ENCODE results near the gene DUOX1. TPM values are rescaled to one million over a fixed set of nuclear protein-coding genes. Genes with fewer than 3 reads are reported as not detected.

Gene DUOX1
- total and polyA plus RNA-seq, 9 of the 15 experiments (the other 6 are each of a cell fraction or from before 2014, with no cell fraction given) = 0.01 to 0.22 (median 0.01) TPM; not detected in 6

GRCh38 chr15:45185903-45186770 lies 56.3 kb downstream of the DUOX1 start (continued):
- TF ChIP-seq CHD7 (IDR thresholded peaks at IDR 0.05; ENCODE audit: low read depth, low read length) (no peak), ZNF311 (CRISPR knock-in tag; IDR thresholded peaks at IDR 0.05) (no peak), ZBTB7A (IDR thresholded peaks at IDR 0.05; ENCODE audit: borderline replicate concordance, control insufficient read depth, low read depth, low read length) (no peak), ZNF584 (CRISPR knock-in tag; IDR thresholded peaks at IDR 0.05; ENCODE audit: low read depth) (no peak), CBX2 (IDR thresholded peaks at IDR 0.05; ENCODE audit: insufficient read depth, low read length, poor library complexity, severe bottlenecking) (no peak), RNF219 (CRISPR knock-in tag; IDR thresholded peaks at IDR 0.05) (no peak), ZNF282 (CRISPR knock-in tag; IDR thresholded peaks at IDR 0.05) (no peak), HMBOX1 (IDR thresholded peaks at IDR 0.05) (no peak), ZNF263 (CRISPR knock-in tag; IDR thresholded peaks at IDR 0.05; ENCODE audit: borderline replicate concordance) (no peak), HES1 (IDR thresholded peaks at IDR 0.05; ENCODE audit: low read depth) (no peak), ADNP (tag; IDR thresholded peaks at IDR 0.05) (no peak)
